Measurements from ENCODE around the gene SEMA3D.

The SEMA3D gene

DNA sequence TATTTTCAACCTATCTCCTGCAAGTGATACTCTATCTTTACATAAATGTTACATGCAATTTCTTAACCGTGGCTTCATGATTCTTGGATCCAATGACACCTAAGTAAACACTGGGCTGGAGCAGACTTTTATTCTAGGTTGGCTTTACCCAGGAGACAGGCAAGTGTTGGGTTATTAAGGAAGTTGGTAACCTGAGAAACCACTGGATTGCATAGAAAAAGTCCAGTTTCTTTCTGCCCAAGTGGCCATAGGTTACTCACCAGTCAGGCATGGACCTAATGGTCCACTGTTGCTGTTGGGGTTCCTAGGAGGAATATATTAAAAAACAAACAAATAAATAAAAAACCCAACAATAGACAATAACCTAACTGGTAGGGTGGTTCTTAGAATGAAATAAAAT, 112.8 kb downstream of the SEMA3D start:
- DNase-seq, result no peak

DNA sequence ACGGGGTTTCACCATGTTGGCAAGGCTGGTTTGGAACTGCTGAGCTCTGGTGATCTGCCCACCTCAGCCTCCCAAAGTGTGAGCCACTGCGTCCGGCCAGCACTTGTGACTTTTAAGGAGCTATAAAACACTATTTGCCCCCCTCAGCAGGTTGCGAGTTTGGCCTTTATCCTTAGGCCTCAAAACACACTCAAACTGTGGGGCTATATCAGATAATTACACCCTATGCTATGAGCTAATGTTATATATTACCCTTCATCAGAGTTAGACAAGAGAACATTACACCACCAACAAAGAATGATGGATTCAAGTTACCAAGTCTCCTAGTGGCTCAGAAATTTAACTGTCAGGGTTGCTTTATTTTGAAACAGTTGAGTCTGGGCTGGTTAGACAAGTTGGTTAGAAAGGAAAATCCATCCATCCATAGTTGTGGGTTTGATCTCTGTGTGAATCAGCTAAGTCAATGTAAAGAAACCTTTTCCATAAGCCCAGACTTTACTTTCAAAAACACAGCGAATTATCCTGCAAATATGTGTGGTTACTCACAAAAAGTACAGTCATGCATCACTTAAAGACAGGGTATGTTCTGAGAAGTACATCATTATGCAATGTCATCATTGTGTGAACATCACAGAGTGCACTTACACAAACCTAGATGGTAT, 115.8 kb downstream of the SEMA3D start:
- no peak for DNase-seq

GRCh38 chr7:85068799-85069198, 118.1 kb downstream of the SEMA3D start:
- no peak for DNase-seq

GRCh38 chr7:85067371-85067770, 119.5 kb downstream of the SEMA3D start:
- no peak for DNase-seq

- no peak for DNase-seq
These were observed 120.9 kb downstream of the SEMA3D start for GRCh38 chr7:85065888-85066485.

- no peak for DNase-seq
These were observed 121.5 kb downstream of the SEMA3D start for GRCh38 chr7:85065306-85065705.

- DNase-seq, result no peak
These were observed 124.2 kb downstream of the SEMA3D start for GRCh38 chr7:85062651-85063050.

- DNase-seq, result no peak
These were observed 125.4 kb downstream of the SEMA3D start for GRCh38 chr7:85061456-85061855.

- DNase-seq, result no peak
These were observed 126.2 kb downstream of the SEMA3D start for GRCh38 chr7:85060696-85061095.

GRCh38 chr7:85055906-85056305, 130.9 kb downstream of the SEMA3D start:
- no peak for DNase-seq

DNA sequence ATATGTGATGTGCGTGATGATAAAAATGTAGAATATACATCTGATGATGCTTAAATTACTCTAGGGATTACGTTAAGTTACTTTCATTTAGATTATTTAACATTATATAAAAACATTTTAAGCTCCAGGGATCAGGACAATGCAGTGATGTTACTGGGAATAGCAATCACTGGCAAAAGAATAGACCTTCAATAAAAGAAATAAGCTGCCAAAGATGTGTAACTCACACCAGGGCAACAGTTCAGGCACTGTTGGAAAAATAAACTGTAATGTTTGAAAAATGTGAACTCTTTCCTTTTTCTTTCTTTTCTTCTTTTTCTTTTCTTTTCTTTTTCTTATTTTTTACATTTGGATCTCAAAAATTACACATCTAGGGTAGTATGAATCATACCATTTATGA, 131.7 kb downstream of the SEMA3D start:
- no peak for DNase-seq

GRCh38 chr7:85054306-85054705, 132.6 kb downstream of the SEMA3D start:
- DNase-seq, result no peak

- DNase-seq, result no peak
These were observed 134.0 kb downstream of the SEMA3D start for GRCh38 chr7:85052894-85053293.

DNA sequence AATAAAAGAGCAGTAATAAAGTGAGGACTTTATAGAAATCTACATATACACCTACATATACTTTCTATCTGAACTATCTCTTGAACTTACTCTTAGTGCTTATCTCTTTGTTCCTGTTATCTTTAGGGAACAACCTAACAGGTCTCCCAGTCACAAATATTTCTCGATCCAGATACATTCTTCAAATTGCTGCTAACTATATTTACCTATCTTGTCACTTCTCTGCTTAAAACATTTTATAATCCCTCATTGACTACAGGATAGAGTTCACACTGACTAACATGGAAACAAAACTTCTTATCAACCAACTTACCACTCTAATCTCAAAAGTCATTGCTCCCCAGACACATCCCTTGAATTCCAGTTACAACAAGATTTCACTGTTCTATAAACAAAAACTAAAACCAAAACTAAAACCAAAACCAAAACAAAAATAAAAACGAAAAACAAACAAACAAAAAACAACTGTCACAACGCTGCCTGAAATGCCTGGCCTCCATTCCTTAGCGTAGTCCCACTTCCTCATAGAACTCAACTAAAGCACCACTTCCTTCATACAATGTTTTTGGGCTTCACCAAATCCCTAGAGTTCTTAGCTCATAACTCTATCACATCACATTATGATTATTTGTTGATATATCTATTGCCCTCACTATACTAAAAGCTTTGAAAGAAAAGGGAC, 134.7 kb downstream of the SEMA3D start:
- no peak for DNase-seq

DNA sequence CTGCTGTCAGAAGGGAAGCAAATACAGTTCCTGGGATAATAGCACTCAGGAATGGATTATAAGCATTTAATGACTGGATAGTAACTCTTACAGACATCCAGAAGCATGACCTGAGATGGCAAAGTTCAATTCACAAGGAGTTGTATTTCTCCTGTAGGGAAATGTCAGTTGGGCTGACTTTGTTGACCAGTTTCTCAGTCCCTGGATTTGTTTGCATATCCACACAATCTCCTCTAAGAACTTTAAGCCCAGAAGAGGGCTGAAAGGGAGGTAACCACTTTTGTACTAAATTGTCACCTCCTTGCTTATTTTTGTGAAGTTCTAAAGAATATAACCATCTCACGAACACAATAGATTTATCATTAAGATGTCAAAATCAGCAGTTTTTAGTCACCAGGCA, 140.3 kb downstream of the SEMA3D start:
- DNase-seq, result no peak

DNA sequence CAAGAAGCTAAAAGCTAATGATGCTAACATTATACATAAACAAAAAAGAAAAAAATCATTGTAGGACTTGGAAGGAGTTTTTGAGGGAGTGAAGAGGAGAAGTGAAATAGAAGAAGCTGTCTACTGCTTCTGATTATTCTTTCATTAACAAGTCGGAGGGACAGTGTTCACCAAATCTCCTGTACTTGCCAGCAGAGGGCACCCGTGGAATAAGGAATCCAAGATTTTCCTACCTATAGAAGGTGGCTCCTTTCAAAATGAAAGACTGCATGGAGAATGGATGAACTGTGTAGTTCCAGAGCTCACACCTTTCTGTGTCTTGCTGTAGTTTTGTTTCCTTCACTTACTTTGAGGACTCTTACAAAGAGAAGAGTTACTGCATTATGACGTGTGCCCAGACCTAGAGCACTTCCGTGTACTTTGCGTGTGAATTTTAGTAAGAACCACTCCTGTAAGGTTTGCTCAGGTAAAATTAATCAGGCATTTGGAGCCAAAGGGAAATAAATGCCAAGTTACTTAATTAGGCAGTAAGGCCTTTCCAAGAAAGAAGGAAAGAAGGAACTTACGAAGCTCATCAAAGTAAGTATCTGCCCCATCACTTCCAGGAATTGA, 145.1 kb downstream of the SEMA3D start:
- peak; percentile 17 for DNase-seq

DNA sequence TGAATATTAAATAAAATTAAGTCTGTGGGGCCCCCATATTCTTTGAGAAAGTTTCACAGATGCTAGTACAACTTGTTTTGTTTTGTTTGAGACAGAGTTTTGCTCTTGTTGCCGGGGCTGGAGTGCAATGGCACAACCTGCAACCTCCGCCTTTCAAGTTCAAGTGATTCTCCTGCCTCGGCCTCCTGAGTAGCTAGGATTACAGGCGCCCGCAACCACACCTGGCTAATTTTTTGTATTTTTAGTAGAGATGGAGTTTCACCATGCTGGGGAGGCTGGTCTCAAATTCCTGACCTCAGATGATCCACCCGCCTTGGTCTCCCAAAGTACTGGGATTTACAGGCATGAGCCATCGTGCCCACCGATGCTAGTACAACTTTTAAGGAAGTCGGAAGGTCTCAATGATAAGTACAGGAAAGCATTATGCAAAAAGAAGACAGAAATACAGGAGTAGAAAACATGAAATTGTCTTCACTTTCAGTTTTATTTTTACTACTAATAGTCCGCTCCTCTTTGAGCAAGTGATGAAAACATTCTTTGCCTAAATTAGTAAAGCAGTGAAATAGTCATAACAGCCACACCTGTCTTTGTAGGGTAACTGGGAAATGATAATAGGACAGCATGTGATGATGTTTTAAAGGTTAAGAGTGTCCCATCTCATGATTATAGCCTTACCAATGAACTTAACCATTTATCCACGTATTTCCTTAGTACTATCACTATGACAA, 147.5 kb downstream of the SEMA3D start:
- no peak for DNase-seq

DNA sequence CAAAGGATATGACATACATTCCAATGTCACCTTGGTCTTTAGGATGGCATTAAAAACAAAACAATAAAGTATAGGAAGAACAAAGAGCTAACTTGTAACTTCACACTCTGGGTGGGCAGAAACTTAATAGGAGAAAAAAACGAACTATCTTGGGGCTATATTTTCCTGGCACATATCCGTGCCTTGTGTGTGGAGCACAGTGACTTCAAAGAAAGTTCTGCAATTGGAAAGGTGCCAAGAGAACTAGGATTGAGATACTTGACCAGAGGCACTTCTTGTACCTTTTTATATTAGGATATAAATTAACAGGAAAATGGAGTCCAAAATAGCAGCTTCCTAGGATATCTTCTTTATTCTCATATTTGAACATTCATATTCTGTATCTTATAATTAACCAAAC, 148.4 kb downstream of the SEMA3D start:
- no peak for DNase-seq

DNA sequence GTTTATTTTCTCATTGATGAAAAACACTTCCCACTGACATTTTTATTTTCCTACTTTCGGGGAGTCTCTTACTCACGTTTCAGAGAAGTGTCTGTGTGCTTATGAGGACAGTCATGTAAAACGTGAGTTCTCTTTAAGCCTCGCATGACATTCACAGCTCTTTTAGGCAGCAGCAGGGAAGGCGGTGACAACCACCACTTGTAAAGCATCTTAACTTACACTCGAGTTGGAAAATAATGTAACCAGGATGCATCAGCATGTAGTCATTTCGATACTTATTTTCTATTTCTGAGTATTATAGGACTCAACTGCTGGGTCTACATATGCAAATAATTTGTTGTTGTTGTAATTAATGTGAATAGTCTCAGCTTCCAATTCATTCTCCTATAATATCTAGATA, 153.6 kb downstream of the SEMA3D start:
- no peak for DNase-seq

- DNase-seq, result no peak
These were observed 155.4 kb downstream of the SEMA3D start for GRCh38 chr7:85031475-85031874.

DNA sequence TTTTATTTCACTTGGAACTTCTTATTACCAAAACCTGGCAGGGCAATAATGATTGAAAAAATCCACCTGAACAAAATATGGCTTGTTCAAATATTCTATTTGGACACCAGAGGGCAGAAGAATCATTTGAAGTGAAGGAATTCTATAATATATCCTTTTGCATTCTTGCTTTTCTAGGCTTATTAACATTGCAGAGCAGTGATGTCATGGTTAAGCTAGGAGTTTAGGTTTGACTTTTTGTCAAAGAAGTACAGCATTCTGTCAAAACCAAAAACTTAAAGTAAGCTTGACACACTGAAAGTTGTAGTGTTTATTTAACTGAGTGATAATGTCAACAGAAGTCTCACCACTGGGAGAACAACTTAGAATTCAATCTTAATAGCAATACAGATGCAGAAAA, 156.0 kb downstream of the SEMA3D start:
- no peak for DNase-seq

DNA sequence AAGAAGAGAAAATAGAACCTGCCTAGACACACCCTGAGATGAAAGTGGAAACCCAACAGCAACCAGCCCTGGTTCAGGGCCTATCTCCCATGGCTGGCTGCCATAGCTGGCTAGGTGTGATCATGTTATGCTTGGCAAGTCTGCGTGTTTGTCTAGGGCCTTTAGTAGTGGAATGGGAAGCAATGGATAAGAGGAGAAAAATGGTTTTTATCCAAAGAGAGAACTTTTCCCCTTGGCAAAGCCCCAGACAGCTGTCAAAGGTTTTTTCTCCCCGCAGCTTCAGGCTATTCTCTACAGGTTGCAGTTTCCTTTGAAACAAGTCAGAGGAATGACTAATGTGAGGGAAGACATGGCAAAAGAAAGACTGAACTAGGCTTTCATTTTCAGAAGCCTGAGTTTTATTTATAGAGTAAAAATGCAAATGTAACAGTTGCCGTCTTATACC, 161.5 kb downstream of the SEMA3D start:
- DNase-seq, result no peak

GRCh38 chr7:85023916-85024315, 162.9 kb downstream of the SEMA3D start:
- no peak for DNase-seq

All from stimulated activated CD4-positive, alpha-beta T cell treated with anti-CD3 and anti-CD28 coated beads, Interleukin-1b, Interleukin-23, amount 100 ng/mL, for 48 hours (primary cell).